ENCODE data around the gene PSMB9.
"Not testable (repeated sequence)": the region's sequence is repeated elsewhere in the genome, so short reads cannot be mapped to it uniquely, and the experiment has no call there.

PSMB9 gene

GRCh38 chr6:32865724-32866443 lies 11.9 kb downstream of the PSMB9 start:
- no peak for DNase-seq

- DNase-seq: peak; percentile 5 to 34 (median 31)
These were observed 13.1 kb downstream of the PSMB9 start for GRCh38 chr6:32867022-32867477.

- no peak for DNase-seq
These were observed 13.7 kb downstream of the PSMB9 start for GRCh38 chr6:32867554-32868256.

GRCh38 chr6:32868257-32868788 lies 14.3 kb downstream of the PSMB9 start:
- peak; percentile 88 to 93 (median 90) for DNase-seq

- not testable (repeated sequence) for DNase-seq
These were observed 20.0 kb downstream of the PSMB9 start for GRCh38 chr6:32873947-32874346.

GRCh38 chr6:32876603-32877002 lies 22.6 kb downstream of the PSMB9 start:
- DNase-seq: no peak

GRCh38 chr6:32879691-32880090 lies 25.7 kb downstream of the PSMB9 start:
- DNase-seq: peak in 1 of 4 experiments; percentile 15

GRCh38 chr6:32880962-32881361 lies 27.0 kb downstream of the PSMB9 start:
- DNase-seq: not testable (repeated sequence)

GRCh38 chr6:32882879-32883250 lies 28.9 kb downstream of the PSMB9 start:
- no peak for DNase-seq

GRCh38 chr6:32883789-32884188 lies 29.8 kb downstream of the PSMB9 start:
- peak; percentile 29 to 69 (median 54) for DNase-seq

- DNase-seq: peak; percentile 18 to 92 (median 68)
These were observed 31.8 kb downstream of the PSMB9 start for GRCh38 chr6:32885698-32886286.

GRCh38 chr6:32886681-32887383 lies 32.8 kb downstream of the PSMB9 start:
- no peak for DNase-seq

GRCh38 chr6:32887616-32888015 lies 33.6 kb downstream of the PSMB9 start:
- no peak for DNase-seq

- DNase-seq: no peak
These were observed 34.6 kb downstream of the PSMB9 start for GRCh38 chr6:32888576-32888975.

- no peak for DNase-seq
These were observed 35.5 kb downstream of the PSMB9 start for GRCh38 chr6:32889533-32889932.

- peak in 2 of 4 experiments; percentile 18 to 51 for DNase-seq
These were observed 36.8 kb downstream of the PSMB9 start for GRCh38 chr6:32890831-32891230.

- DNase-seq: peak; percentile 94 to 96 (median 96)
These were observed 40.4 kb downstream of the PSMB9 start for GRCh38 chr6:32894085-32895005.

GRCh38 chr6:32895006-32895345 lies 41.0 kb downstream of the PSMB9 start:
- DNase-seq: no peak

GRCh38 chr6:32903952-32904351 lies 50.0 kb downstream of the PSMB9 start:
- DNase-seq: no peak

GRCh38 chr6:32905078-32905477 lies 51.1 kb downstream of the PSMB9 start:
- no peak for DNase-seq

- no peak for DNase-seq
These were observed 52.5 kb downstream of the PSMB9 start for GRCh38 chr6:32906539-32906938.

GRCh38 chr6:32908897-32909296 lies 54.9 kb downstream of the PSMB9 start:
- no peak for DNase-seq
